Fibroblast of lung (primary cell): Measurements from ENCODE around the gene CENPP. TPM values are rescaled to one million over a fixed set of nuclear protein-coding genes. Genes with fewer than 3 reads are reported as not detected.
A peak's percentile ranks its signal among the peaks of the same experiment; 100 is the strongest.

Experiments used
- DNase-seq, 2 donors: peaks; one replicate each; pipeline versions ENCODE4 v3.0.0 to v3.0.0-alpha.2; 2010; ENCODE audit warnings: low read depth in 2 of 2
- H2AFZ ChIP-seq: 2 replicates; pipeline ENCODE4 v1.5.1; 2012; ENCODE audit warnings: low read length, control low read depth, inconsistent platforms
- H3K27ac ChIP-seq: 2 replicates; pipeline ENCODE4 v1.5.1; 2011; ENCODE audit warnings: low read length, control low read depth; ENCODE audit not compliant: insufficient read depth
- H3K27me3 ChIP-seq: 2 replicates; pipeline ENCODE4 v1.5.1; 2011; ENCODE audit warnings: mild to moderate bottlenecking, low read length; ENCODE audit not compliant: control insufficient read depth, insufficient read depth
- H3K36me3 ChIP-seq: 2 replicates; pipeline ENCODE4 v1.5.1; 2011; ENCODE audit warnings: low read length; ENCODE audit not compliant: control insufficient read depth, insufficient read depth
- H3K4me1 ChIP-seq: 2 replicates; pipeline ENCODE4 v1.5.1; 2011; ENCODE audit warnings: low read length; ENCODE audit not compliant: control insufficient read depth, insufficient read depth; ENCODE audit errors: extremely low read depth
- H3K4me2 ChIP-seq: 2 replicates; pipeline ENCODE4 v1.5.1; 2011; ENCODE audit warnings: low read length, control low read depth; ENCODE audit not compliant: insufficient read depth; ENCODE audit errors: extremely low read depth
- H3K4me3 ChIP-seq, 4 experiments: fragments of 200-600 bp in 1 of 4; sonication (generic) in 1 of 4; replicated peaks in 1 of 4; 2 replicates each; pipeline ENCODE4 v1.5.1; 2011 to 2016; ENCODE audit warnings: low read length in 4 of 4, low read depth in 3 of 4, mild to moderate bottlenecking in 3 of 4, control low read depth in 2 of 4, inconsistent platforms in 1 of 4, mixed read lengths in 1 of 4; ENCODE audit not compliant: insufficient read depth in 1 of 4; ENCODE audit errors: control extremely low read depth in 1 of 4
- H3K79me2 ChIP-seq: 2 replicates; pipeline ENCODE4 v1.5.1; 2012; ENCODE audit warnings: mild to moderate bottlenecking, low read length, inconsistent platforms; ENCODE audit not compliant: control insufficient read depth, insufficient read depth
- H3K9ac ChIP-seq: 2 replicates; pipeline ENCODE4 v1.5.1; 2011; ENCODE audit warnings: mild to moderate bottlenecking, low read length, control low read depth; ENCODE audit not compliant: insufficient read depth
- H3K9me3 ChIP-seq: 2 replicates; pipeline ENCODE4 v1.5.1; 2012; ENCODE audit warnings: low read depth, low read length; ENCODE audit not compliant: control insufficient read depth, insufficient read depth
- H4K20me1 ChIP-seq: 2 replicates; pipeline ENCODE4 v1.5.1; 2011; ENCODE audit warnings: low read length; ENCODE audit not compliant: control insufficient read depth, insufficient read depth; ENCODE audit errors: extremely low read depth
- CTCF ChIP-seq, 2 donors: IDR thresholded peaks in 1 of 2; conservative IDR thresholded peaks in 1 of 2; 1 replicate in 1 of 2; 2 replicates in 1 of 2; pipeline ENCODE4 v1.5.1; 2011 to 2012; ENCODE audit warnings: low read length in 2 of 2, control low read depth in 1 of 2, inconsistent platforms in 1 of 2, low read depth in 1 of 2, mild to moderate bottlenecking in 1 of 2
- EZH2 ChIP-seq: IDR thresholded peaks from 2 replicates; pipeline ENCODE4 v1.5.1; 2012; ENCODE audit warnings: low read length, control low read depth, mild to moderate bottlenecking; ENCODE audit errors: missing control alignments
- polyA plus RNA-seq, 2 donors: library from polyadenylated mRNA; depleted of rRNA in 1 of 2; stranded (reverse) in 1 of 2; unstranded in 1 of 2; fragments of >200 nt; gene quantifications; 2 replicates each; pipeline ENCODE4 v1.2.1, GENCODE V29; 2011 to 2012; ENCODE audit warnings: missing spikeins in 1 of 2
- total RNA-seq: library from RNA; depleted of rRNA; stranded (reverse); fragments of >200 nt; gene quantifications from 2 replicates; pipeline ENCODE4 v1.2.1, GENCODE V29; 2014

Gene CENPP
- total and polyA plus RNA-seq, 2 donors (not counting 1 experiment from before 2014, with no cell fraction given) = 1.7 to 2.4 TPM

GRCh38 chr9:92538541-92538940 is 212.8 kb downstream of the CENPP start:
- TF ChIP-seq CTCF (conservative IDR thresholded peaks at IDR 0.05 in 1 of 2, IDR thresholded peaks at IDR 0.05 in 1 of 2; ENCODE audit: low read depth in 1 of 2, low read length in 2 of 2) = no peak
- no peak for TF ChIP-seq EZH2
- no peak overlapping the region for H3K27ac ChIP-seq
- H3K4me2 ChIP-seq = no peak overlapping the region
- no peak overlapping the region for H3K4me3 ChIP-seq
- no peaks in the 10 kb centered on the region for H3K27me3 ChIP-seq
- H3K9me3 ChIP-seq = no peaks in the 10 kb centered on the region
- H3K36me3 ChIP-seq = no peaks in the 10 kb centered on the region
- H4K20me1 ChIP-seq = no peaks in the 10 kb centered on the region
- peak in 1 of 2 donors; percentile 87 for DNase-seq
- peaks cover 4% of the 10 kb centered on the region for H3K4me1 ChIP-seq
- no peaks in the 10 kb centered on the region for H3K79me2 ChIP-seq
- no peak overlapping the region for H2AFZ ChIP-seq
- no peak overlapping the region for H3K9ac ChIP-seq

DNA sequence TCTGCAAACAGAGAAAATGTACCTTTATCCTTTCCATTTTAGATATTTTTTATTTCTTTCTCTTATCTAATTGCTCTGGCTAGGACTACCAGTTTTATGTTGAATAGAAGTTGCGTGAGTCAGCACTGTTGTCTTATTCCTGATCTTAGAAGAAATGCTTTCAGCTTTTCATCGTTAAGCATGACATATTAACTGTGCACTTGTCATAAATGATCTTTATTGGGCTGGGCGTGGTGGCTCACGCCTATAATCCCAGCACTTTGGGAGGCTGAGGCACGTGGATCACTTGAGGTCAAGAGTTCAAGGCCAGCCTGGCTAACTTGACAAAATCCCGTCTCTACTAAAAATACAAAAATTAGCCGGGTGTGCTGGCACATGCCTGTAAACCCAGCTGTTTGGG is 218.2 kb downstream of the CENPP start:
- Histone ChIP-seq H3K27me3 (no peaks in the 10 kb centered on the region), H4K20me1 (no peaks in the 10 kb centered on the region), H3K4me2 (no peak overlapping the region), H3K79me2 (no peaks in the 10 kb centered on the region), H3K27ac (no peak overlapping the region), H3K36me3 (no peaks in the 10 kb centered on the region), H3K4me3 (no peak overlapping the region), H3K4me1 (no peaks in the 10 kb centered on the region), H3K9ac (no peak overlapping the region), H2AFZ (no peak overlapping the region), H3K9me3 (no peaks in the 10 kb centered on the region)
- no peak for DNase-seq
- TF ChIP-seq CTCF (conservative IDR thresholded peaks at IDR 0.05 in 1 of 2, IDR thresholded peaks at IDR 0.05 in 1 of 2; ENCODE audit: low read depth in 1 of 2, low read length in 2 of 2) (no peak), EZH2 (no peak)

DNA sequence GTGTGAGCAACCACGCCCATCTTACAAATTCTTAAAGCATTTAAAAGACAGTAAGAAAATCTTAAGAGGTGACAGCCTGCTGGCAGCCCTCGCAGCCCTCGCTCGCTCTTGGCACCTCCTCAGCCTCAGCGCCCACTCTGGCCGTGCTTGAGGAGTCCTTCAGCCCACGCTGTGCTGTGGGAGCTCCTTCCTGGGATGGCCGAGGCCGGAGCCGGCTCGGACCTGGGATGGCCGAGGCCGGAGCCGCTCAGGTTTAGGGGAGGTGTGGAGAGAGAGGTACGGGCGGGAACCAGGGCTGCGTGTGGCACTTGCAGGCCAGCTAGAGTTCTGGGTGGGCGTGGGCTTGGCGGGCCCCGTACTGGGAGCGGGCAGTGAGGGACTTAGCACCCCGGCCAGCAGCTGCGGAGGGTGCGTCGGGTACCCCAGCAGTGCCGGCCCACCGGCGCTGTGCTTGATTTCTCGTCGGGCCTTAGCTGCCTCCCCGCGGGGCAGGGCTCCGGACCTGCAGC is 219.3 kb downstream of the CENPP start:
- H3K4me1 ChIP-seq = no peaks in the 10 kb centered on the region
- DNase-seq = no peak
- no peak overlapping the region for H3K9ac ChIP-seq
- no peaks in the 10 kb centered on the region for H3K79me2 ChIP-seq
- no peak overlapping the region for H3K4me3 ChIP-seq
- TF ChIP-seq EZH2 = no peak
- TF ChIP-seq CTCF (conservative IDR thresholded peaks at IDR 0.05 in 1 of 2, IDR thresholded peaks at IDR 0.05 in 1 of 2; ENCODE audit: low read depth in 1 of 2, low read length in 2 of 2) = no peak
- no peak overlapping the region for H3K27ac ChIP-seq
- H3K9me3 ChIP-seq = no peaks in the 10 kb centered on the region
- H2AFZ ChIP-seq = no peak overlapping the region
- H4K20me1 ChIP-seq = no peaks in the 10 kb centered on the region
- H3K4me2 ChIP-seq = no peak overlapping the region
- H3K36me3 ChIP-seq = no peaks in the 10 kb centered on the region
- no peaks in the 10 kb centered on the region for H3K27me3 ChIP-seq
